Glomerular endothelial cell (primary cell): Measurements from ENCODE around the gene ATP9B. TPM values are rescaled to one million over a fixed set of nuclear protein-coding genes. Genes with fewer than 3 reads are reported as not detected.

Experiments used
- DNase-seq: peaks from one replicate; pipeline ENCODE4 v3.0.0-alpha.2; 2011; ENCODE audit warnings: low read depth, low spot score; ENCODE audit errors: extremely low read depth
- total RNA-seq: library from RNA; depleted of rRNA; stranded (reverse); fragments of >200 nt; gene quantifications from 2 replicates; pipeline ENCODE4 v1.2.3, GENCODE V29; 2015

ATP9B gene
- total RNA-seq, 1 donor from 2014 or later: 18.6 TPM

DNA sequence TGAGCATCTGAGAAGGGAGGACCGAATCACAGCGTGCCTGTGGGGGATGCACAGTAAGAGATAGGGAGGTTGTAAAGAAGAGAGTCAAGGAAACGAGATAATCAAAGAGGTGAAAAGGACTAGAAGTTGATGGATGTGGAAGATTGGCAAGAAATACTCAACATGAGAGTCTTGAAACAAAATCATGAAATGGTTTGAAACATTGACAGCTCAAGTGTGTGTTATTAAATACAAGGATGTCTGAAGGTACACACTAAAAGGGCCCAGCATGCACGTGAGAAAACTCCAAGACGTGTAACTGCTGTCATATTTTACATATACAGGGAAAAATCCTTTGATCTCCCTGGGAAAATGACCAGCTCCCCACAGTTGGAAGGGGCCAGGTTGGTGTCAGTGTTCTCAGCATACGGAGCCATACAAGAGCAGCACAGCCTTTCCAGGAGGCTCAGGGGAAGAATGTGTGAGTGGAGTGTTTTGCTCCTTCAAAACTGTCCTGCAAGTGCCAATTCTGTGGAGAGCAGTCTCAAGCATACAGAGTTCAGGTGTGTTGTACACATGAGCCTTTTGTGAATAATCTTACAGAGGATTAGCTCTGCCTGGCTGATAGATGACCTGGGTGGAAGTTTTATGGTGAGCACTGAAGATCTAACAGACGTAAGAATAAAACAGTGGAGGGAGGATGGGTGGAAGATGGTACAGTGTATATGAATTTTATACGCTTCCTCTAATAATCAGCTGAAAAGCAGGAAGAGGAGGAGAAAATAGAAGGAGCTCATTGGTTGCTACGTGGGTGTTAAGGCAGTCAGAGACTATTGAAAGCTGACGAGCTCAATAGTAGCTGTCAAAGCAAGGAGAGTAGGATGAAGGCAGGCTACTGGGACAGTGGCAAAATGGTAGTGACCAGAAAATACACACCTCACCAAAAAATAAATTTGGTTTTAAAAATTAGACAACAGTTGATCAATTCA lies 126.8 kb downstream of the ATP9B start:
- no peak for DNase-seq

DNA sequence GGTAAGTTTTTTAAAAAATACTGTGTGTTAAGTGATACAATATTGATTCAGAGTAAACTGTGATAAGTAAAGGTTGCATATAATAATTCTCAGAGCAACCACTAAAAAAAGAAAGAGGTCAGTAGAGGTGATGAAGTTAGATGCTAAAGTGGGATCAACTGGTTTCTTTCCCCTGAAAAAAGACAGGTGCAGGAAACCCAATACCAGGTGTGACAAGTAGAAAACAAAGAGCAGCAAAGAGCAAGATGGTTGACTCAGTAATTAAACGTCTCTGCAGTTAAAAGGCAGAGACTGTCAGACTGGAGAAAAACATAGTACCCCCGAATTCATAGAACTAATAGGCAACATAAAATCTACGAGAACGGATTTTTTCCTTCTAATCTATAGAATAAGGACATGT lies 128.3 kb downstream of the ATP9B start:
- no peak for DNase-seq

DNA sequence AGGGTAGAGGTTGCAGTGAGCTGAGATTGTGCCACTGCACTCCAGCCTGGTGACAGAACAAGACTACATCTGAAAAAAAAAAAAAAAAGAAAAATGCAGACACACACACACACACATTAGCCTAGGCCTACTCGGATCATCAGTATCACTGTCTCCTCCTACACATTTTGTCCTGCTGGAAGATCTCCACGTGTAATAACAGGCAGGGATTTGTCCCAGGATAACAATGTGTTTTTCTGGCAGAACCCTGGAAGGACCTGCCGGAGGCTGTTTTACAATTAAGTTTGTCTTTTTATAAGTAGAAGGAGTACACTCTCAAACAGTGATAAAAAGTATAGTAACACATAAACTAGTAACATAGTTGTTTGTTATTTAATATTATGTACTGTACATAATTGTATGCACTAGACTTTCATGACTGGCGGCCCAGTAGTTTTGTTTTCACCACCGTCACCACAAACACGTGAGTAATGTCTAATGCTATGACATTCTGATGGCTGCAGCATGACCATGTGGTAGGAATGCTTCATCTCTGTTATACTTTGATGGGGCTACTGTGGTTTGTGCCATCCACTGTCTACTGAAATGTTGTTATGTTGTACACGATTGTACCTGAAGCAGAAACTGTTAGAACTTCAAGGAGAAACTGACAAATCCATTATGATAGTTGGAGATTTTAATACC lies 130.6 kb downstream of the ATP9B start:
- DNase-seq: no peak

DNA sequence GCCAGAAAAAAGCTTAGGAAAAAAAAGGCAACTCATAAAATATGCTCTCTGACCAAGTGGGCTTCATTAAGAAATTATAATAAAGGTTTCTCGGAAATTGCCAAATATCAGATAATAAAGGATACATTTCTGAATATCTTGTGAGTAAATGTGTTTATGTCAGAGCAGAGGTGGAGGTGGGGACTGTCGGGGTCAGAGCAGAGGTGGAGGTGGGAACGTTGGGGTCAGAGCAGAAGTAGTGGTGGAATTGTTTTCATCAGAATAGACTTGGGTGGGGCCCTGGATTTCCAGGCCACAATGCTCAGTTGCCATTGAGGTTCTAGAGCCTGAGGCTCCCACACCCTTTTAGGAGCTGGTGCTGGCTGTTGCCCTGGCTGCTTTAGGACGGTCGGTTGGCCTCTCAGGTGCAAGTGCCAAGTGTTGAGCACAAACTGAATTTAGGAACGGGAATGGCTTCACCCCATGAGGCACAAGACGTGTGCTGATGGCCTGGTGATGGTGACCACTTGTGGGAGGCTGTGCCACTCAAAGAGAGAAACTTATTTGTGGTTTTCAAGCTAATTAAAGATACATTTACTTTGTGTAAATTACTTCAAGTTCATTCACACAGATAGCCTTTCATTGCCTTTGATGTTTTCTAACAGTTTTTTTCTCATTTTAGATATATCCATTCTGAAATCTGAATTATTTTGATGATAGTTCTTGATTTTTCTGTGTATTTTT lies 131.5 kb downstream of the ATP9B start:
- no peak for DNase-seq

DNA sequence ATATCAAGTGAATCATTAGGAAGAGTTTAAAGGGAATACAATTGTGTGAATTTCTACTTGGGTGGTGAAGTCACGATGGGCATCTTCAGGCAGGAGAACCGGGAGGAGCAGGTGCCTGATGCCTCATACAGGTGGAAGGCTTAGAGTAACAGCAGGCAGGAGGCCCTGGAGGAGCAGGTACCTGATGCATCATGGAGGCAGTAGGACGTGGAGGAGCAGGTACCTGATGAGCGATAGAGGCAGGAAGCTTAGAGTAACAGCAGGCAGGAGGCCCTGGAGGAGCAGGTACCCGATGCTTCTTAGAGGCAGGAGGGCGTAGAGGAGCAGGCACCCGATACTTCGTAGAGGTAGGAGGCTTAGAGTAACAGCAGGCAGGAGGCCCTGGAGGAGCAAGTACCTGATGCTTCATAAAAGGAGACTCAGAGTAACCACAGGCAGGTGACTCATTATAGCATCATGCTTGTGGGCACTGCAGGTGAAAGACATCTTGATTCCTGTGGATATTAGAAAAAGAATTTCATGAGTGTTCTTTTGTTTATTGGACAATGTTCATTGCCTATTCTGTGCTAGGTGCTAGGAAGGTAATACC lies 133.9 kb downstream of the ATP9B start:
- DNase-seq: no peak

DNA sequence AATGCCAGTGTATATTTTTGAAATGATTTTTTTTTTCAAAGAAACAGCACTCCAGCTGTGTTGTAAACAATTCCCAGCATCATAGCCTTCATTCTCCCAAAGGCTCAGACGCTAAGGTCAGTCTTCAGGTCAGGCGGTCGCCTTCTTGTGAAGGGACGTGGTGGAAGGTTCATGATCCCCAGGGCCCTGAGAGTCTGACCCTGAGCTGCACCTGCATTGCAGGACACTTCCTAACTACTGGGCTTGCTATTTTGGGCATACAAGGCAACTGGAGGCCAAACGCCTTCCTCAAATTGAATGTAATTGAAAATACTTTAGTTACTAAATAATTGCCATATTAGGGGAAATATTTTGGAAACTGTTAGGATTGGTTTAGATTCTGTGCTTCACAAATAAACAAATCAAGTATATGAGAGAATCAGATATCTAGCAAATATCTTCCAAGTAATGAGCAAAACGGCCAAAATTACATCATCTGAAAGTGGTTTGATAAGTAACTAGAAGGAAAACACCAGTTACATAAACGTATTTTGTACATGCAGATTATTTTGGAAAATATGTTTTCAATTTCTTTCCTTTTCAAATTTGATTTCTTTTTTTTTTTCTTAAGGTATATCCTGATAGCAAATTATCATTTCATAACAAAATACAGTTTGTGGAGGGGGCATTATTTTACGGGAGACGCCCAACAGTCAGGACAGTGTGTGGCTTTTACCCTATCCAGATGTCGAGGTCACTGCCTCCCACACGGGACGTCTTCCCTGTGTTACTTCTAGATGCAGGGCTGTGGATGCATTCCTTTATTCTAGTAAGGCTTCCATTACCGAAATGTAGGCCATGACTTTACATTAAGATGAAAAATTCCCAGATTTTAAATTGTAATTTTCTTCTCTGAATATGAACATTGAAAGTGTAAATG lies 136.0 kb downstream of the ATP9B start:
- DNase-seq: no peak

DNA sequence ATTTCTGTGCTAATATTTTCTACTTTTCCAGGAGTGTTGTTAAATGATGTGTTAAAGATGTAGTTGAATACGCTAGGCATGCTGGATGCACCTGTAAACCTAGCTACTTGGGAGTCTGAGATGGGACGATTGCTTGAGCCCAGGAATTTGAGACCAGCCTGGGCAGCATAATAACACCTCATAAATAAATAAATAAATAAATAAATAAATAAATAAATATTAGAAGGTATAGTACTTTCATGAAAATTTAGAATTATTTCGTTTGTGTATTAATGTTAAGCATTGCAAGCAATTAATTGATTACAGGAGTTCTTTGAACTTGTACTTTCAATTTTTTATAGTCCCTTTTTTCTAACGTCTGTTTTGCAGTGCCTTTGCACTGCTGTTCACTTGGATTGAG lies 137.2 kb downstream of the ATP9B start:
- no peak for DNase-seq

DNA sequence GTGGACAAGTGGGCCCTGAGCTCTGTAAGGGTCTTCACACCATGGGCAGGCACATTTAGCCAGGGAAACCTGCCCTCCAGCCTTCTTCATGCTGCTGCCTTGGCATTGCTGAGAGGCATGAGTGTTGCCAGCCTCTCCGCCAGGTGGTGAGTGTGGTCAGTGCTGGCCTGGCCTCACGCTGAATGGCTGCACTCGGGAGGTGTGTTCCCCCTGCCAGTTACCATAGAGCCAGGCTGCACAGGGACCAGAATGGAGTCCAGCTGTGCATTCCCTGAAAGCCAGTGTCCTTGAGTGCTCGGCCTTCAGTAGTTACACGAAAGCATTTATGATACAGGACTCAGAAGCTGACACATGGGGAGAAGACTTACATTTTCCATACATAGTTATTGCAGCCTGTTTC lies 139.7 kb downstream of the ATP9B start:
- no peak for DNase-seq

DNA sequence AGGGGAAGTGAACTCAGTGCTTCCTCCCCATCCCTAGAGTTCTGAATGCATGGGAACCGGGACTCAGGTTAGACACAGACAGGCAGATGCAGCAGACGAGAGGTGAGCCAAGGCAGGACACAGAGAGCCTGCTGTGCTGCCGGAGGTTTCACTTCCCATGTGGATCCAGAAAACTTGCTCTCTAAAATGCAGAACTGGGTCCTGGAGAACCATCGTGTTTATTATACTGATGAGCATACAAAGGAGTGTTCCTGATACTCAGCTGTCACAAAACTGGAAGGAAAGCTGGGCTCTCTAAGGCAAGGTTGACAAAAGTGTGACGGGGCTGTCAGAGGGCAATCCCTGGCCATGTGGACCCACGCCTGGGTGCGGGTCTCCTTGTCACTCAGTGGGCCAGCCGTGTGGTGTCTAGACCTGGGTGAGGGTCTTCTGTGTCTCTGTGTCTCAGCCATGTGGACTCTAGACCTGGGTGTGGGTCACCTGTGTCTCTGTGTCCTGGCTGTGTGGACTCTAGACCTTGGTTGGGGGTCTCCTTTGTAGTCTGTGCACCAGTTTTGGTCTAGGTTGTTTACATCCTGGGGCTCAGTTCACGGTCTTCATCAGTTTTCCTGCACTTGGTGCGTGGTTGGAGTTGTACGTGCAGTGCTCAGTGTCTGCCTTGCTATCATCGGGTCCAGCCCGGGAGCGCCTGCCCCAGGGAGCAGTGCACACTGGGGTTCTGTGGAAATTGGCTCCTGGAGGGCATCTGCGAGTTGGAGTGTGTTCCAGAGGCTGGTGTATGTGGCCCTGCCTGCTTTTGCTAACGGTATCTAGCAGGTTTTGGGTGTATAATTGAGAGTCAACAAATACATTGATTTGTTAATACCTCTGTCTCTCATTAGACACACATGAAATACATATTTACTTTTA lies 141.1 kb downstream of the ATP9B start:
- DNase-seq: no peak

DNA sequence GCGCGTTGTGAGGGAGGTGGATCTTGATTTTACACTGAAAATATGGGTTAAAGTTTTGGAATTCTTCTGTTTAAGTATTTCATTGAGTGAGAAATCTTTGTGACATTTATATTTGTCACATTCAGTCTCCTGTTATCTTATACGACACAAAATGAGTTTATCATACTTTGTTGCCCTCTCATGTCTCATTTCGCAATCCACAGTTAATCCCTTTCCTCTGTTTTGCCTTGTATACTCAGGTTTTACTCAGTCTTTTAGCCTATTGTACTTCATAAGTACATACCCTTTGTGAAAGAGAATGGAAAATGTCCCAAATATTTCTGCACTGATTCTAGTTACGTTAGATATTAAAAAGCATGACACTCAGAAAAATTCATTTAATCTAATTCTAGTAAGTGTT lies 142.7 kb downstream of the ATP9B start:
- no peak for DNase-seq

DNA sequence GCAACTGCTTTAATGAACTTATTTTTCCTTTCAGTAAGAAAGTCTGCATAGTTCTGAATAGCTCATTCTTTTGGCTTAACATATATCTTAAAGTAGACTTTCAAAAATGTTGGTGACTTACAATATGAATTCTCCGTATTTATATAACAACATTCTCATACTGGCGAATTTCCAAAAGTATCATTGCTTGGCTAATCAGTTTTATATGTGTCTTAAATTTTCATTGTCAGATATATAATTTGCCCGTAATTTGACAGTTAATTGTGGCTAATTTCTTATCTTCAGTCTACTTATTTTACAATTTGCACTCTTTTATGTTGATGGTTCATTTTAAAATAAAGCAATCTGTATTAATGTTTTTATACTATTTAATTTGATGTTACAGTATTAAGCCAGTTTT lies 144.9 kb downstream of the ATP9B start:
- DNase-seq: no peak

DNA sequence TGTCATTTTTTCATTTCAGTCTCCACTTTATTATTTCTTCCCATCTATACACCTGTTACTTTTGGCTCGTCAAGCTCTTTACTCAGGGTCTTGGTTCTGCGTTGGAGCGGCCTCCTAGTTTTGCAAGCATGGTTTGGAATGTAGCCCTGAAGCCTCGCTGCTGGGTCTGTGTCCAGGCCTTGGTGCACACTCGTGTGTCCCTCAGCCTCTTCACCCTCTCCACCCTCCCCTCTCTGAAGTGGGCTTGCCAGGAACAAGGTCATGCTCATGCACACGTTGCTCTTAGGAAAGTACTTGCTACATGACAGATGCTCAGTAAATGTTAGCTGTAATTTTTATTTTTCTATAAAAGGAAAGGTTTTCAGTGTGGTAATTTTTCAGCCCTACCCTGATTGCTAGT lies 147.0 kb downstream of the ATP9B start:
- DNase-seq: no peak

DNA sequence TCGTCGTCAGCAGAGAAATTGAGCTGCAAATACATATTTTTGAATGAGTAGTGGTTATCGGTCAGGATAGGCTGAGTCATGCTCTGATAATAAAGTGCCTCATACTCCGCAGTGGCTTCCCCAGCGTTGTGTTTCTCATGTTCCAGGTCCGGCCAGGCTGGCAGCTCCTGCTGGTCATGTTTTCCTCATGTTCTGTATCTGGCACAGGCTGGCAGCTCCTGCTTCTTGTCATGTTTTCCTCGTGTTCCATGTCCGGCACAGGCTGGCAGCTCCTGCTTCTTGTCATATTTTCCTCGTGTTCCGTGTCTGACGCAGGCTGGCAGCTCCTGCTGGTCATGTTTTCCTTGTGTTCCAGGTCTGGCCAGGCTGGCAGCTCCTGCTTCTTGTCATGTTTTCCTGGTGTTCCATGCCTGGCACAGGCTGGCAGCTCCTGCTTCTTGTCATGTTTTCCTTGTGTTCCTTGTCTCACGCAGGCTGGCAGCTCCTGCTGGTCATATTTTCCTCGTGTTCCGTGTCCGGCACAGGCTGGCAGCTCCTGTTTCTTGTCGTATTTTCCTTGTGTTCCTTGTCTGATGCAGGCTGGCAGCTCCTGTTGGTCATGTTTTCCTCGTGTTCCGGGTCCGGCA lies 148.9 kb downstream of the ATP9B start:
- DNase-seq: no peak

DNA sequence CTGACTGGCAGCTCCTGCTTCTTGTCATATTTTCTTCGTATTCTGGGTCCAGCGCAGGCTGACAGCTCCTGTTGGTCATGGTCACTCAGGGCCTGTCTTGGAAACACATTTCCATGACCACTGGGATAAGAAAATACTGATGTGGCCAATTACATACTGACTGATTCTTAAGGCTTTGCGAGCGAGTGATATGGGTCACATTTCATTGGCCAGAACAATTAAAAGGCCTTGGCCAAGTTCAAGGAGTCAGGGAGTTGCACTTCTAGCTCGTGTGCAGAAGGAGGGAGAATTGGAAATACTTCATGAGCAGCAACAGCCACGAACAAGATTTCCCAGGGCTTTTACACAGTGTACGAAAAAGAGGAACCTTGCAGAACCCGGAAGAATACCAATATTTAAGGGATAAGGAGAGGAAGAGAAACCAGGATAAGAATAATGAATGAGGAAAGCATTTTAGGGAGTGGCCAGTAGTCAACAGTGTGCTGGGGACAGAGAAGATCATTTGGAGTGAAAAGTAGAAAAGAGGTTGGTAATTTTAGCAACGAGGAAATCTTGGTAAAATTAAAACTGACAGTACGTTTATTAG lies 149.5 kb downstream of the ATP9B start:
- no peak for DNase-seq

DNA sequence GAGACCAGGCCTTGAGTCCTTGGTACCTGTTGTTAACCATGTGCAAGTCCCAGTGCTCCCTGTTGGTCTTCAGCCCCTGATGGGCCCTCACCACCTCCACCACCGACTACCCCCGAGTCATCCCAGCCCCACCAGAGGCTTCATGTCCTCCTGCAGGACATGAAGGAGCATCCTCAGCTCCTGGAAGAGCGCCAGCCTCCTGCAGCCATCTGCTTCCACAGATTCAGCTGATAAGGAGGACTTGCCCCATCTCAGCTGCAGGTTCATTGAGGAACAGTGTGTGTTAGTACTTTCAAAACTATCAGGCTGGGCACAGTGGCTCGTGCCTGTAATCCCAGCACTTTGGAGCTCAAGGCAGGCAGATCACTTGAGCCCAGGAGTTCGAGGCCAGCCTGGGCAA lies 151.9 kb downstream of the ATP9B start:
- DNase-seq: no peak

DNA sequence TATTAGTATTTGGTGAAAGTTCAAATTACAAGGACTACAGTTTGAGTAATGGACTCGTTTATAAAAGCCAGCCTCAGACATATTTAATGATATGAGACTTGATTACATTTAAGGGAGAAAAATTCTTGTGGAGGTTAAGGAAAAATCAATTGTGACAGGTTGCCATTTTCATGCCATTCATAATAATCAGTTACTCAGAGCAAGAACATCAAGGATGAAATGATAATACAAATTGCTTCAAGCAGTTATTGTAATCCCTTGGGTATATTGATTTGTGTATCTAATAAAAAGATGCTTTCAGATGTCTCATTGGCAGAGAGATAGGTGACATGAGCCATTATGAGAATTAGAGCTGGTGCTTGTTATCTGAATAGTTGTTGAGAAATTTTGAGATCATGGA lies 153.6 kb downstream of the ATP9B start:
- DNase-seq: no peak

DNA sequence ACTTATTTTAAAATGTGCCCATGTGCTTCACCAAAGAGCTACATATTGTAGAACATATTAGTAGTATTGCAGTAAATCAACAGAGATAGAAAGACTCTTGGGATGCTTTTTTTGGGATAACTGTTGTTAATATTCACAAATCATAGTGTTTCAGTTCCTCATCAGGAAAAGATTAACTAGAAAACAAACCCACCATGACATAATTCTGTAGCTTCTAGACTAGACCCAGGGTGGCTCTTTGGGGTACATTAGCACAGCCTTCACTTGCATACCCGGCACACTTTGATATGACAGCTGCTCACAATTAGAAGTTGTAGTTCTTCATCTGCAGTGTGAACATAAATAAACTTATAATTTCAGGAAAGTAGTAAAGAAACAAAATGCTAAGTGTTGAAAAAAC lies 154.2 kb downstream of the ATP9B start:
- DNase-seq: no peak

DNA sequence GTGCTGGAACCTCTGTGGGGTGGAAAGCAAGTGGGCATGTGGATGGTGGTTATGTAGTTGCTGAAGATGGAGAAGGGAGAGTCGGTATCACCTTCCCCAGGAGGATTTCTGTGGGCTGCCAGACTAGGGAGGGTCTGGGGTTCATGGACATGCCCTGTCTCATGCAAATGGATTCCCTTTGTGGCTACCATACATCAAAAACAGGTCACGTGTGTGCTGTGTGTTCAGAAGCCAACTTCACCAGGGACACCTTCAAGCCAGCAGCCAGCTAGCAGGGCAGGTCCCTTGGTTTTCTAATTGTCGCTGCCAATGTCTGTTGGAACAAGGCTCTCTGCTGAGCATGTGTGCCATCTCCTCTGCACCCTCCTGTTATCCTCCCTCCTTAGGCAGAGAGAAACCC lies 155.2 kb downstream of the ATP9B start:
- no peak for DNase-seq
